GM12872 (cell line): ENCODE measurements around the gene CLIP3.
A peak's percentile ranks its signal among the peaks of the same experiment; 100 is the strongest.

Source experiments
- CTCF ChIP-seq: IDR thresholded peaks from 3 replicates; pipeline ENCODE4 v1.5.1; 2011; ENCODE audit warnings: low read depth, mild to moderate bottlenecking, low read length, moderate library complexity; ENCODE audit not compliant: insufficient read depth

CLIP3 gene

GRCh38 chr19:35995048-35995993 is 37.4 kb downstream of the CLIP3 start, which contains the start of gene SDHAF1:
Gene SDHAF1 (plus strand): TSS chr19:35995188. CDS start chr19:35995275, 87 bp downstream.
- TF ChIP-seq CTCF, result 0 out of 3 replicates have a peak, but pooled peaks have one; percentile 5

- TF ChIP-seq CTCF, result peak; percentile 38; the same call in 2 of the 3 replicates
Observed at GRCh38 chr19:35993923-35994598, 38.6 kb downstream of the CLIP3 start.

GRCh38 chr19:35992907-35993765 is 39.5 kb downstream of the CLIP3 start:
- TF ChIP-seq CTCF, result no peak

GRCh38 chr19:35991731-35992450 is 40.8 kb downstream of the CLIP3 start:
- TF ChIP-seq CTCF, result no peak

GRCh38 chr19:35990771-35991730 is 41.6 kb downstream of the CLIP3 start:
- TF ChIP-seq CTCF, result no peak

- no peak for TF ChIP-seq CTCF
Observed at GRCh38 chr19:35990156-35990555, 42.5 kb downstream of the CLIP3 start.
